ENCODE data around the gene MCCD1. TPM values are rescaled to one million over a fixed set of nuclear protein-coding genes. Genes with fewer than 3 reads are reported as not detected.

The MCCD1 gene
- total and polyA plus RNA-seq, 2 of the 13 experiments (the other 11 are each of a cell fraction or from before 2014, with no cell fraction given) = 0.15 TPM; not detected in 1

DNA sequence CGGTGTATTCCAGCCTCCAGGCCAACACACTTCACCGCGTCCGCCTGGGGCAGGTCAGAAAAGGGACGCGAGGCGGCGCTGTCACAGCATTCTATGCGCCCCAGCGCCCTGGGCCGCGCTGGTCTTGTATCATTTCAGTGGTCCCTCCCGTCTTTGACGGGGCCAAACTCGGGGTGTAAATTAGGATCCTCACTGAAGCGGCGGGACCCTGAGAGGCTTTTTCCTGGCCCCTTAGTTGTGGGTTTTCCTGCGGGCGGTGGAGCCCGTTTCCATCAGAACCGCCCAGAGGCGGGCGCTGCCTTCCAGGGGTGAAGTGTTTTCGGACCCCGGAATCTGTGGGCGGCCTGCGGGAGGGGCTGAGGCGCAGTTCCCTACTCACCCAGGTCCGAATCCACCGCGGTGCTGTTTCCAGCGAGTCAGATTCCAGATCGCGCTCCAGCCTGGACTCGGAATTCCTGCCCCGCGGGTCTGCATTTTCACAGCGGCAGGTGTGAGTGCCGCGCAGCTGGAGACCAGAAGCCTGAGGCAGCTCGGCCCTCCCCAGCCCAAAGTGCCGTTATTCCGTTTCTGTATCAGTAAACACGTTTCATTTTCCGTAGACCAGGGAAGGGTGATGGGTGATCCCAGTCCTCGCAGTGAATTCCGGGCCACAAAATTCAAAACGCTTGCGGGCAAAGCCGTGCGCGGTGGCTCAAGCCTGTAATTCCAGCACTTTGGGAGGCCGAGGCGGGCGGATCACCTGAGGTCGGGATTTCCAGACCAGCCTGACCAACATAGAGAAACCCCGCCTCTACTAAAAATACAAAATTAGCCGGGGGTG lies 34.7 kb upstream of the MCCD1 start (continued):
- TF ChIP-seq ZNF446 (CRISPR knock-in tag; IDR thresholded peaks at IDR 0.05) (0 out of 2 replicates have a peak, but pooled peaks have one; percentile 41), JUND (CRISPR knock-in tag; IDR thresholded peaks at IDR 0.05) (0 out of 2 replicates have a peak, but pooled peaks have one; percentile 25), ZNF407 (CRISPR knock-in tag; IDR thresholded peaks at IDR 0.05; ENCODE audit: not compliant biosample characterization) (peak; percentile 42), KDM2A (CRISPR knock-in tag; IDR thresholded peaks at IDR 0.05; ENCODE audit: borderline replicate concordance, low read depth) (peak; percentile 91), ZNF879 (CRISPR knock-in tag; IDR thresholded peaks at IDR 0.05) (no peak), KAT8 (CRISPR knock-in tag; IDR thresholded peaks at IDR 0.05) (0 out of 2 replicates have a peak, but pooled peaks have one; percentile 25), BORCS8-MEF2B (CRISPR knock-in tag; IDR thresholded peaks at IDR 0.05) (peak; percentile 36; the same call in 1 of the 2 replicates), EZH2 (conservative IDR thresholded peaks at IDR 0.05; ENCODE audit: low read depth, low read length) (no peak)
- TF ChIP-seq, protein P1, sequence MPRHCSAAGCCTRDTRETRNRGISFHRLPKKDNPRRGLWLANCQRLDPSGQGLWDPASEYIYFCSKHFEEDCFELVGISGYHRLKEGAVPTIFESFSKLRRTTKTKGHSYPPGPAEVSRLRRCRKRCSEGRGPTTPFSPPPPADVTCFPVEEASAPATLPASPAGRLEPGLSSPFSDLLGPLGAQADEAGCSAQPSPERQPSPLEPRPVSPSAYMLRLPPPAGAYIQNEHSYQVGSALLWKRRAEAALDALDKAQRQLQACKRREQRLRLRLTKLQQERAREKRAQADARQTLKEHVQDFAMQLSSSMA (CRISPR knock-in tag; IDR thresholded peaks at IDR 0.05) = no peak
- TF ChIP-seq, protein P2, sequence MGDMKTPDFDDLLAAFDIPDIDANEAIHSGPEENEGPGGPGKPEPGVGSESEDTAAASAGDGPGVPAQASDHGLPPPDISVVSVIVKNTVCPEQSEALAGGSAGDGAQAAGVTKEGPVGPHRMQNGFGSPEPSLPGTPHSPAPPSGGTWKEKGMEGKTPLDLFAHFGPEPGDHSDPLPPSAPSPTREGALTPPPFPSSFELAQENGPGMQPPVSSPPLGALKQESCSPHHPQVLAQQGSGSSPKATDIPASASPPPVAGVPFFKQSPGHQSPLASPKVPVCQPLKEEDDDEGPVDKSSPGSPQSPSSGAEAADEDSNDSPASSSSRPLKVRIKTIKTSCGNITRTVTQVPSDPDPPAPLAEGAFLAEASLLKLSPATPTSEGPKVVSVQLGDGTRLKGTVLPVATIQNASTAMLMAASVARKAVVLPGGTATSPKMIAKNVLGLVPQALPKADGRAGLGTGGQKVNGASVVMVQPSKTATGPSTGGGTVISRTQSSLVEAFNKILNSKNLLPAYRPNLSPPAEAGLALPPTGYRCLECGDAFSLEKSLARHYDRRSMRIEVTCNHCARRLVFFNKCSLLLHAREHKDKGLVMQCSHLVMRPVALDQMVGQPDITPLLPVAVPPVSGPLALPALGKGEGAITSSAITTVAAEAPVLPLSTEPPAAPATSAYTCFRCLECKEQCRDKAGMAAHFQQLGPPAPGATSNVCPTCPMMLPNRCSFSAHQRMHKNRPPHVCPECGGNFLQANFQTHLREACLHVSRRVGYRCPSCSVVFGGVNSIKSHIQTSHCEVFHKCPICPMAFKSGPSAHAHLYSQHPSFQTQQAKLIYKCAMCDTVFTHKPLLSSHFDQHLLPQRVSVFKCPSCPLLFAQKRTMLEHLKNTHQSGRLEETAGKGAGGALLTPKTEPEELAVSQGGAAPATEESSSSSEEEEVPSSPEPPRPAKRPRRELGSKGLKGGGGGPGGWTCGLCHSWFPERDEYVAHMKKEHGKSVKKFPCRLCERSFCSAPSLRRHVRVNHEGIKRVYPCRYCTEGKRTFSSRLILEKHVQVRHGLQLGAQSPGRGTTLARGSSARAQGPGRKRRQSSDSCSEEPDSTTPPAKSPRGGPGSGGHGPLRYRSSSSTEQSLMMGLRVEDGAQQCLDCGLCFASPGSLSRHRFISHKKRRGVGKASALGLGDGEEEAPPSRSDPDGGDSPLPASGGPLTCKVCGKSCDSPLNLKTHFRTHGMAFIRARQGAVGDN (CRISPR knock-in tag; IDR thresholded peaks at IDR 0.05) = peak; percentile 62

Data from HepG2 (cell line).